Neutrophil (primary cell): ENCODE data around the gene C1orf87.
A peak's percentile ranks its signal among the peaks of the same experiment; 100 is the strongest.
"Not testable (repeated sequence)": the region's sequence is repeated elsewhere in the genome, so short reads cannot be mapped to it uniquely, and the experiment has no call there.

Experiments
- H3K27ac ChIP-seq: fragments of 200-600 bp; sonication (generic); 2 replicates; pipeline ENCODE4 v1.5.1; 2016; ENCODE audit warnings: mild to moderate bottlenecking, moderate library complexity
- H3K27me3 ChIP-seq: fragments of 200-600 bp; sonication (generic); 2 replicates; pipeline ENCODE4 v1.6.0; 2016; ENCODE audit warnings: mild to moderate bottlenecking
- H3K36me3 ChIP-seq: fragments of 200-600 bp; sonication (generic); 2 replicates; pipeline ENCODE4 v1.5.1; 2017
- H3K4me1 ChIP-seq, 2 experiments: fragments of 200-600 bp in 1 of 2; sonication (generic) in 1 of 2; 1 replicate in 1 of 2; 2 replicates in 1 of 2; pipeline versions ENCODE4 v1.5.1 to v1.6.1; 2013 to 2016; ENCODE audit warnings: low read depth in 1 of 2, low read length in 1 of 2, mild to moderate bottlenecking in 1 of 2, moderate library complexity in 1 of 2; ENCODE audit not compliant: control insufficient read depth in 1 of 2, insufficient read depth in 1 of 2
- H3K4me3 ChIP-seq, 2 experiments: fragments of 200-600 bp in 1 of 2; sonication (generic) in 1 of 2; 1 replicate in 1 of 2; 2 replicates in 1 of 2; pipeline ENCODE4 v1.5.1; 2013 to 2016; ENCODE audit warnings: low read depth in 1 of 2, low read length in 1 of 2, mild to moderate bottlenecking in 1 of 2, moderate library complexity in 1 of 2
- H3K9me3 ChIP-seq: fragments of 200-600 bp; sonication (generic); 2 replicates; pipeline ENCODE4 v1.5.1; 2016
- CTCF ChIP-seq: fragments of 200-600 bp; sonication (generic); IDR thresholded peaks from 2 replicates; pipeline ENCODE4 v1.5.1; 2016; ENCODE audit warnings: antibody characterized with exemption

C1orf87 gene

GRCh38 chr1:59976194-59977074 lies 97.1 kb downstream of the C1orf87 start:
- H3K36me3 ChIP-seq, result no peaks in the 10 kb centered on the region
- no peak overlapping the region for H3K27ac ChIP-seq
- H3K9me3 ChIP-seq, result no peaks in the 10 kb centered on the region
- no peak overlapping the region for H3K4me3 ChIP-seq
- H3K27me3 ChIP-seq, result peaks cover 14% of the 10 kb centered on the region
- peak; percentile 51 for TF ChIP-seq CTCF
- peaks cover 11 to 22% of the 10 kb centered on the region in 2 experiments for H3K4me1 ChIP-seq

- H3K27ac ChIP-seq, result no peak overlapping the region
- TF ChIP-seq CTCF, result no peak
Measured at GRCh38 chr1:59973719-59974118, 99.9 kb downstream of the C1orf87 start.

GRCh38 chr1:59972216-59972927 lies 101.2 kb downstream of the C1orf87 start:
- H3K27ac ChIP-seq, result no peak overlapping the region
- no peaks in the 10 kb centered on the region for H3K9me3 ChIP-seq
- H3K4me3 ChIP-seq, result no peak overlapping the region
- H3K27me3 ChIP-seq, result peaks cover 14% of the 10 kb centered on the region
- peaks cover 0 to 5% of the 10 kb centered on the region in 2 experiments for H3K4me1 ChIP-seq
- TF ChIP-seq CTCF, result no peak
- no peaks in the 10 kb centered on the region for H3K36me3 ChIP-seq

More at GRCh38 chr1:59973719-59974118, 99.9 kb downstream of the C1orf87 start:
- H3K36me3 ChIP-seq, result no peaks in the 10 kb centered on the region
- H3K27me3 ChIP-seq, result peaks cover 14% of the 10 kb centered on the region
- peaks cover 6 to 14% of the 10 kb centered on the region in 2 experiments for H3K4me1 ChIP-seq
- no peak overlapping the region for H3K4me3 ChIP-seq
- H3K9me3 ChIP-seq, result no peaks in the 10 kb centered on the region

- Histone ChIP-seq H3K36me3 (no peaks in the 10 kb centered on the region), H3K9me3 (no peaks in the 10 kb centered on the region), H3K4me3 (no peak overlapping the region), H3K4me1 (peaks cover 0 to 5% of the 10 kb centered on the region in 2 experiments), H3K27me3 (peaks cover 11% of the 10 kb centered on the region), H3K27ac (no peak overlapping the region)
- TF ChIP-seq CTCF, result peak; percentile 69
Measured at GRCh38 chr1:59971464-59971911, 102.1 kb downstream of the C1orf87 start.

GRCh38 chr1:59969542-59970175 lies 103.9 kb downstream of the C1orf87 start:
- H3K4me1 ChIP-seq, H3K27ac ChIP-seq, H3K27me3 ChIP-seq, H3K36me3 ChIP-seq, H3K9me3 ChIP-seq, H3K4me3 ChIP-seq: not testable (repeated sequence)

- not testable (repeated sequence) for H3K9me3 ChIP-seq, H3K4me3 ChIP-seq, H3K27me3 ChIP-seq, H3K27ac ChIP-seq, H3K4me1 ChIP-seq, H3K36me3 ChIP-seq
Measured at GRCh38 chr1:59968746-59969145, 104.8 kb downstream of the C1orf87 start.
